ENCODE data around the gene MIB2.

The MIB2 gene

GRCh38 chr1:1609822-1610485, 5.3 kb upstream of the MIB2 start:
- Histone ChIP-seq H3K9me3 (ENCODE audit: control insufficient read depth, insufficient read depth, low read length) (no peaks in the 10 kb centered on the region), H3K27me3 (ENCODE audit: control insufficient read depth, insufficient read depth, low read length) (no peaks in the 10 kb centered on the region), H3K4me3 (ENCODE audit: low read depth, low read length) (no peak overlapping the region), H3K4me1 (ENCODE audit: control insufficient read depth, insufficient read depth, low read length) (no peaks in the 10 kb centered on the region), H3K36me3 (ENCODE audit: control insufficient read depth, insufficient read depth, low read length) (no peaks in the 10 kb centered on the region), H3K9ac (ENCODE audit: low read depth, low read length) (no peak overlapping the region)

DNA sequence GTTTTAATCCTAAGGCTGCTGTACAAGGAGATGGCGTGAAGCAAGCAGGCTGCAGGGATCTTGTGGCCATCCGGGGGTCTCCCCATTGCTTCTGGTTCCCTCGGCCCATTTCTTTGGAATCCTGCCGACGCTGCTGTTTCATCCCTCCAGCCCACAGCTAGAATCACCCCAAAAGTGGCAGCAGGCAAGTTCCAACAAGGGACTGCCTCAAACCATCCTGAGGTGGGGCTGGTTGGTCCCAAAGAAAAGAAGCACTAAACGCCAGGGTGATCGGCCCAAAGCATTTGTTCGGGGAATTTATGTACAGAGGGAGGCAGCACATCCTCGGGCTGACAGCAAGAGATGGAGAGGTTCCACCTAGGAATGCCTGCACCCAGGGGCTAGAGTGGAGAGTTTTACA, 4.5 kb upstream of the MIB2 start:
- H3K9me3 ChIP-seq (ENCODE audit: control insufficient read depth, insufficient read depth, low read length) = no peaks in the 10 kb centered on the region
- H3K9ac ChIP-seq (ENCODE audit: low read depth, low read length) = no peak overlapping the region
- no peaks in the 10 kb centered on the region for H3K4me1 ChIP-seq (ENCODE audit: control insufficient read depth, insufficient read depth, low read length)
- no peak overlapping the region for H3K4me3 ChIP-seq (ENCODE audit: low read depth, low read length)
- no peaks in the 10 kb centered on the region for H3K27me3 ChIP-seq (ENCODE audit: control insufficient read depth, insufficient read depth, low read length)
- no peaks in the 10 kb centered on the region for H3K36me3 ChIP-seq (ENCODE audit: control insufficient read depth, insufficient read depth, low read length)

DNA sequence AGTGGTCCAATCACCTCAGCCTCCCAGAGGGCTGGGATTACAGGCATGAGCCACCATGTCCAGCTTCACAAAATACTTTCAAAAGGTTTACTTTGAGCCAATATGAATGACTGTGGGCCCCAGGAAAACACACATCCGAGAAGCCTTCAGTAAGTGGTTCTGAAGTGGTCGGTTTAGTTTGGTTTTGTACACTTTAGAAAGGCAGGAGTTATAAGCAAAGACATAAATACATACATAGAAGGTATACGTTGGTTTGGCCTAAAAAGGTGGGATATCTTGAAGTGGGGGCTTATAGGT, 3.2 kb upstream of the MIB2 start:
- no peaks in the 10 kb centered on the region for H3K9me3 ChIP-seq (ENCODE audit: control insufficient read depth, insufficient read depth, low read length)
- no peaks in the 10 kb centered on the region for H3K36me3 ChIP-seq (ENCODE audit: control insufficient read depth, insufficient read depth, low read length)
- no peaks in the 10 kb centered on the region for H3K27me3 ChIP-seq (ENCODE audit: control insufficient read depth, insufficient read depth, low read length)
- no peak overlapping the region for H3K9ac ChIP-seq (ENCODE audit: low read depth, low read length)
- no peak overlapping the region for H3K4me3 ChIP-seq (ENCODE audit: low read depth, low read length)
- H3K4me1 ChIP-seq (ENCODE audit: control insufficient read depth, insufficient read depth, low read length) = no peaks in the 10 kb centered on the region

GRCh38 chr1:1613509-1614082, 1.7 kb upstream of the MIB2 start:
- no peak overlapping the region for H3K9ac ChIP-seq (ENCODE audit: low read depth, low read length)
- H3K4me3 ChIP-seq (ENCODE audit: low read depth, low read length) = peak overlapping the region; percentile 87
- peaks cover 9% of the 10 kb centered on the region for H3K36me3 ChIP-seq (ENCODE audit: control insufficient read depth, insufficient read depth, low read length)
- no peaks in the 10 kb centered on the region for H3K9me3 ChIP-seq (ENCODE audit: control insufficient read depth, insufficient read depth, low read length)
- H3K4me1 ChIP-seq (ENCODE audit: control insufficient read depth, insufficient read depth, low read length) = no peaks in the 10 kb centered on the region
- no peaks in the 10 kb centered on the region for H3K27me3 ChIP-seq (ENCODE audit: control insufficient read depth, insufficient read depth, low read length)

GRCh38 chr1:1614204-1614953, 921 bp upstream of the MIB2 start:
- Histone ChIP-seq H3K27me3 (ENCODE audit: control insufficient read depth, insufficient read depth, low read length) (no peaks in the 10 kb centered on the region), H3K9ac (ENCODE audit: low read depth, low read length) (peak overlapping the region; percentile 60), H3K9me3 (ENCODE audit: control insufficient read depth, insufficient read depth, low read length) (no peaks in the 10 kb centered on the region), H3K36me3 (ENCODE audit: control insufficient read depth, insufficient read depth, low read length) (peaks cover 9% of the 10 kb centered on the region), H3K4me3 (ENCODE audit: low read depth, low read length) (peak overlapping the region; percentile 87), H3K4me1 (ENCODE audit: control insufficient read depth, insufficient read depth, low read length) (no peaks in the 10 kb centered on the region)

- Histone ChIP-seq H3K9me3 (ENCODE audit: control insufficient read depth, insufficient read depth, low read length) (no peaks in the 10 kb centered on the region), H3K36me3 (ENCODE audit: control insufficient read depth, insufficient read depth, low read length) (peaks cover 9% of the 10 kb centered on the region), H3K4me3 (ENCODE audit: low read depth, low read length) (peak overlapping the region; percentile 87), H3K4me1 (ENCODE audit: control insufficient read depth, insufficient read depth, low read length) (no peaks in the 10 kb centered on the region), H3K27me3 (ENCODE audit: control insufficient read depth, insufficient read depth, low read length) (no peaks in the 10 kb centered on the region), H3K9ac (ENCODE audit: low read depth, low read length) (peak overlapping the region; percentile 60)
Measured at GRCh38 chr1:1614954-1615255, 395 bp upstream of the MIB2 start.

- Histone ChIP-seq H3K4me3 (ENCODE audit: low read depth, low read length) (peak overlapping the region; percentile 87), H3K9ac (ENCODE audit: low read depth, low read length) (peak overlapping the region; percentile 54), H3K9me3 (ENCODE audit: control insufficient read depth, insufficient read depth, low read length) (no peaks in the 10 kb centered on the region), H3K4me1 (ENCODE audit: control insufficient read depth, insufficient read depth, low read length) (no peaks in the 10 kb centered on the region), H3K27me3 (ENCODE audit: control insufficient read depth, insufficient read depth, low read length) (no peaks in the 10 kb centered on the region), H3K36me3 (ENCODE audit: control insufficient read depth, insufficient read depth, low read length) (peaks cover 9% of the 10 kb centered on the region)
Measured at GRCh38 chr1:1616045-1616790, 918 bp downstream of the MIB2 start.

DNA sequence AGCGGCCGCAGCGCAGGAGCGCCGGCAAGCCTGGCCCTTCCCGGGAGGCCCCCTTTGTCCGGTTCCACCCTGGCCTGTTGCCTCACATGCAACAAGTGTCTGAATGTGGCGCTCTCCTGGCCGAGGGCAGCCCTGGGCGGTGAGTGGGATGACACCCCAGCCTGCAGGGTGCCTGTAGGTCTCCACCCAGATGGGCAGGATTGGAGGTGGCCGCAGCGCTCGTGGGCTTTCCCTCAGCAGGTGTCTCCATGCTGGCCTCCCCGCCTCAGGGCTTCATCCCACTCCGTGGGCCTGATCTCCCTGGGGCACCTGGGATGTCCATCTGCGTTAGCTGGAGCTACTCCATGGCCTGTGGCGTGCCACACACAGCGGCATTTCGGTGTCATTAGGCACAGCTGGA, 1.5 kb downstream of the MIB2 start:
- Histone ChIP-seq H3K9me3 (ENCODE audit: control insufficient read depth, insufficient read depth, low read length) (no peaks in the 10 kb centered on the region), H3K36me3 (ENCODE audit: control insufficient read depth, insufficient read depth, low read length) (peaks cover 9% of the 10 kb centered on the region), H3K4me3 (ENCODE audit: low read depth, low read length) (peak overlapping the region; percentile 87), H3K9ac (ENCODE audit: low read depth, low read length) (peak overlapping the region; percentile 54), H3K27me3 (ENCODE audit: control insufficient read depth, insufficient read depth, low read length) (no peaks in the 10 kb centered on the region), H3K4me1 (ENCODE audit: control insufficient read depth, insufficient read depth, low read length) (no peaks in the 10 kb centered on the region)

- Histone ChIP-seq H3K9ac (ENCODE audit: low read depth, low read length) (no peak overlapping the region), H3K9me3 (ENCODE audit: control insufficient read depth, insufficient read depth, low read length) (no peaks in the 10 kb centered on the region), H3K36me3 (ENCODE audit: control insufficient read depth, insufficient read depth, low read length) (peaks cover 9% of the 10 kb centered on the region), H3K27me3 (ENCODE audit: control insufficient read depth, insufficient read depth, low read length) (no peaks in the 10 kb centered on the region), H3K4me3 (ENCODE audit: low read depth, low read length) (no peak overlapping the region), H3K4me1 (ENCODE audit: control insufficient read depth, insufficient read depth, low read length) (no peaks in the 10 kb centered on the region)
Measured at GRCh38 chr1:1617516-1617915, 2.2 kb downstream of the MIB2 start.

DNA sequence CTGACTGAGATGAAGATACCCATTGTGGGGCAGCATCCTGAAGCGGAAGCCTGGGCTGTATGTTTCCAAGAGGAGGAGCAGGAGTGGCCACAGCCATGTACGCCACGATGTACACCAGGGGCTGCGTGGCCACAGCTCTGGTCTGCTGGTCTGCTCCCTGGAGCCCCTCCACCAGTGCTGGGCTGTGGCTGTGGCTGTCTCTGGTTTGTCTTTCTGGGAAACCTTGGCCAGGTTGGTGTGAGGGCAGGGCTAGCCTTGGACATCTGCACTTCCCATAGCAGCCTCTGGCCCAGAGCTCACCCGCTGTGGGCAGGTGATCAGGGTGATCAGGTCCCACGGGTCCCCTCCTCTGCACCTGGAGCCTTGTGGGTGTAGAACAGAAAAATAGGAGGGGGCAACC, 2.6 kb downstream of the MIB2 start:
- no peak overlapping the region for H3K9ac ChIP-seq (ENCODE audit: low read depth, low read length)
- H3K27me3 ChIP-seq (ENCODE audit: control insufficient read depth, insufficient read depth, low read length) = no peaks in the 10 kb centered on the region
- H3K9me3 ChIP-seq (ENCODE audit: control insufficient read depth, insufficient read depth, low read length) = no peaks in the 10 kb centered on the region
- no peak overlapping the region for H3K4me3 ChIP-seq (ENCODE audit: low read depth, low read length)
- peaks cover 9% of the 10 kb centered on the region for H3K36me3 ChIP-seq (ENCODE audit: control insufficient read depth, insufficient read depth, low read length)
- H3K4me1 ChIP-seq (ENCODE audit: control insufficient read depth, insufficient read depth, low read length) = no peaks in the 10 kb centered on the region

- H3K36me3 ChIP-seq (ENCODE audit: control insufficient read depth, insufficient read depth, low read length) = peaks cover 9% of the 10 kb centered on the region
- H3K4me1 ChIP-seq (ENCODE audit: control insufficient read depth, insufficient read depth, low read length) = no peaks in the 10 kb centered on the region
- no peak overlapping the region for H3K4me3 ChIP-seq (ENCODE audit: low read depth, low read length)
- H3K9me3 ChIP-seq (ENCODE audit: control insufficient read depth, insufficient read depth, low read length) = no peaks in the 10 kb centered on the region
- H3K27me3 ChIP-seq (ENCODE audit: control insufficient read depth, insufficient read depth, low read length) = no peaks in the 10 kb centered on the region
- H3K9ac ChIP-seq (ENCODE audit: low read depth, low read length) = no peak overlapping the region
Measured at GRCh38 chr1:1618396-1619068, 3.2 kb downstream of the MIB2 start.
